Thyroid gland (tissue), 4 donors: ENCODE measurements around the gene SEMA4A. TPM values are rescaled to one million over a fixed set of nuclear protein-coding genes. Genes with fewer than 3 reads are reported as not detected.
"Not testable (repeated sequence)": the region's sequence is repeated elsewhere in the genome, so short reads cannot be mapped to it uniquely, and the experiment has no call there.

Experiments used
- DNase-seq, 2 donors: peaks; one replicate each; pipeline ENCODE4 v3.0.0-alpha.2; 2019
- H3K27ac ChIP-seq, 3 donors: fragments of 200-600 bp; sonication (generic); 1 replicate in 2 of 3; 2 replicates in 1 of 3; pipeline ENCODE4 v1.5.1; 2016 to 2019; ENCODE audit warnings: mild to moderate bottlenecking in 1 of 3, moderate library complexity in 1 of 3
- H3K27me3 ChIP-seq: fragments of 200-600 bp; sonication (generic); one replicate; pipeline ENCODE4 v1.5.1; 2019
- H3K36me3 ChIP-seq, 2 donors: fragments of 200-600 bp; sonication (generic); one replicate each; pipeline ENCODE4 v1.5.1; 2016 to 2019
- H3K4me1 ChIP-seq, 2 donors: fragments of 200-600 bp; sonication (generic); one replicate each; pipeline ENCODE4 v1.5.1; 2017 to 2019
- H3K4me3 ChIP-seq, 3 donors: fragments of 200-600 bp; sonication (generic); replicated peaks in 1 of 3; 1 replicate in 2 of 3; 2 replicates in 1 of 3; pipeline ENCODE4 v1.5.1; 2016; ENCODE audit warnings: mild to moderate bottlenecking in 1 of 3
- H3K9me3 ChIP-seq: fragments of 200-600 bp; sonication (generic); one replicate; pipeline ENCODE4 v1.5.1; 2017
- POLR2A ChIP-seq, 2 donors: fragments of 450-650 bp; IDR thresholded peaks; one replicate each; pipeline ENCODE4 v1.6.1; 2017; ENCODE audit warnings: antibody characterized with exemption in 2 of 2, mild to moderate bottlenecking in 2 of 2, moderate library complexity in 1 of 2
- WGBS, 2 donors: methylation state at CpG; one replicate each; pipeline ENCODE4 v1.1.5; 2017; 5-methylcytosine and 5-hydroxymethylcytosine counted together
- intact Hi-C: fragments of 100-400 bp; cut with DNase I; formaldehyde crosslinking; loops from one replicate; pipeline ENCODE4 v1.15.1; 2023
- total RNA-seq, 4 donors: library from RNA; depleted of rRNA; stranded (reverse); fragments of >200 nt; gene quantifications; one replicate each; pipeline ENCODE4 v1.2.3, GENCODE V29; 2016
- TF ChIP-seq, protein P1 (sequence below), 6 experiments: fragments of 200-600 bp in 3 of 6; fragments of 450-650 bp in 3 of 6; sonication (generic) in 3 of 6; IDR thresholded peaks; one replicate each; pipeline ENCODE4 v1.5.1; 2016 to 2019; ENCODE audit warnings: antibody characterized with exemption in 6 of 6, mild to moderate bottlenecking in 2 of 6, inconsistent platforms in 1 of 6, moderate library complexity in 1 of 6

SEMA4A gene
- total RNA-seq, 4 donors from 2014 or later: 21.5 to 50.8 (median 37.5) TPM

DNA sequence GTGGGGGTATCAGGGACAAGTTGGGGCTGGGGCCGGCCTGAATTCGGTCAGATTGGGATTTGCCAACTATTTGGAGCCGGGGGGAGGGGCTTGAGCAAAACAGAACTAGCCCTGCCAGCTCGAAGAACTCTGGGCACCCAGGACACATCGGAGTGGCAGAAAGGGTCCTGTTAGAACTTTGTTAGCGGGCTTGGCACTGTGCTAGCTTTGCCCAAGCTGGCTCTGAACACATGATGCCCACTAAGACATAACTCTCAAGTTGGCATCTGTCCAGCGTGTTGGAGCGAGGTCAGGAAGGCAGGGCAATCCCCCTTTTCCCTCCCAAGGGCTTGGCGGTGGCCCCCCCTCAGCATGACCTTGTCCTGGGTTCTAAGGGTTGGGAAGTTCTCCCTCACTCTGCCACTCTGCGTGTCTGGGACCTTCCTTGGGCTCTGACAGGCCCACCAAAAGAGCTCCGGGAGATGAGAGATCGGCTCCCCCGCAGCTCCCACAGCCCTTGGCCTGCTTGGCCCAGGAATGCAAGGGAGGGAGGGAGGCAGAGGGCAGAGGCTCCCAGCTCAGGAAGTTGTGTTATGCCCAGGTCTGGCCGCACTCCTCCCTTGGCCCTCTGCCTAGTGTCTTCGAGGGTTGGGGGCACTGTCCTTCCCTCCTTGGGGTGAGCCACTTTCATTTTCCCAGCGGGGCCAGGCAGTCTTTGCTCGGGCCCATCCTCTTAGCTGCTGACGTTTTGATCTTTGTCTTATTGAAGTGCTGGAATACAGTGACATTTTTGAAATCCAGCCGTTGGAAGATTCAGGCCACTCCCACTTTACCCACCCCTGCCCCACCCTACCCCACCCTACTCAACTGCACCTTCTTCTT is 37.6 kb upstream of the SEMA4A start:
- H3K4me1 ChIP-seq: peaks cover 42 to 78% of the 10 kb centered on the region in 2 donors
- intact Hi-C loops: no loop called here

GRCh38 chr1:156116731-156117130 is 36.7 kb upstream of the SEMA4A start:
- peaks cover 52 to 78% of the 10 kb centered on the region in 2 donors for H3K4me1 ChIP-seq
- WGBS, 2 donors: 65 to 72% methylated on average over 5 of the region's 5 CpGs
- DNase-seq, H3K27me3 ChIP-seq, H3K36me3 ChIP-seq, H3K9me3 ChIP-seq, intact Hi-C loops: not testable (repeated sequence)
- H3K4me3 ChIP-seq: peak overlapping the region in 2 of 3 donors; percentile 97 to 99
- H3K27ac ChIP-seq: peak overlapping the region; percentile 95 to 98 (median 98)

More for the DNA sequence above, 37.6 kb upstream of the SEMA4A start:
- peak; percentile 82 to 85 for DNase-seq
- H3K9me3 ChIP-seq: no peaks in the 10 kb centered on the region
- peak overlapping the region; percentile 94 to 99 (median 97) for H3K4me3 ChIP-seq
- H3K27me3 ChIP-seq: no peaks in the 10 kb centered on the region
- WGBS, 2 donors: 0 to 1% methylated on average over 14 to 18 of the region's 19 CpGs
- TF ChIP-seq, protein P1, sequence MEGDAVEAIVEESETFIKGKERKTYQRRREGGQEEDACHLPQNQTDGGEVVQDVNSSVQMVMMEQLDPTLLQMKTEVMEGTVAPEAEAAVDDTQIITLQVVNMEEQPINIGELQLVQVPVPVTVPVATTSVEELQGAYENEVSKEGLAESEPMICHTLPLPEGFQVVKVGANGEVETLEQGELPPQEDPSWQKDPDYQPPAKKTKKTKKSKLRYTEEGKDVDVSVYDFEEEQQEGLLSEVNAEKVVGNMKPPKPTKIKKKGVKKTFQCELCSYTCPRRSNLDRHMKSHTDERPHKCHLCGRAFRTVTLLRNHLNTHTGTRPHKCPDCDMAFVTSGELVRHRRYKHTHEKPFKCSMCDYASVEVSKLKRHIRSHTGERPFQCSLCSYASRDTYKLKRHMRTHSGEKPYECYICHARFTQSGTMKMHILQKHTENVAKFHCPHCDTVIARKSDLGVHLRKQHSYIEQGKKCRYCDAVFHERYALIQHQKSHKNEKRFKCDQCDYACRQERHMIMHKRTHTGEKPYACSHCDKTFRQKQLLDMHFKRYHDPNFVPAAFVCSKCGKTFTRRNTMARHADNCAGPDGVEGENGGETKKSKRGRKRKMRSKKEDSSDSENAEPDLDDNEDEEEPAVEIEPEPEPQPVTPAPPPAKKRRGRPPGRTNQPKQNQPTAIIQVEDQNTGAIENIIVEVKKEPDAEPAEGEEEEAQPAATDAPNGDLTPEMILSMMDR (IDR thresholded peaks at IDR 0.05): no peak
- peak in 1 of 2 donors; percentile 57 for TF ChIP-seq POLR2A (IDR thresholded peaks at IDR 0.05)
- peak overlapping the region; percentile 95 to 98 (median 98) for H3K27ac ChIP-seq
- H3K36me3 ChIP-seq: no peaks in the 10 kb centered on the region

GRCh38 chr1:156117414-156118176 is 35.8 kb upstream of the SEMA4A start:
- Histone ChIP-seq H3K27me3 (no peaks in the 10 kb centered on the region), H3K4me1 (peaks cover 60 to 78% of the 10 kb centered on the region in 2 donors), H3K9me3 (no peaks in the 10 kb centered on the region), H3K27ac (peak overlapping the region; percentile 95 to 98 (median 98)), H3K36me3 (no peaks in the 10 kb centered on the region), H3K4me3 (peak overlapping the region in 1 of 3 donors; percentile 97)
- intact Hi-C loops: no loop called here
- 52 to 59% methylated on average over 13 of the region's 13 CpGs for WGBS, 2 donors
- TF ChIP-seq, protein P1 (IDR thresholded peaks at IDR 0.05): no peak
- TF ChIP-seq POLR2A (IDR thresholded peaks at IDR 0.05): no peak
- DNase-seq: peak; percentile 38 to 45

GRCh38 chr1:156118177-156118868 is 35.1 kb upstream of the SEMA4A start:
- TF ChIP-seq POLR2A (IDR thresholded peaks at IDR 0.05): peak in 1 of 2 donors; percentile 82
- TF ChIP-seq, protein P1 (IDR thresholded peaks at IDR 0.05): no peak
- intact Hi-C loops: no loop called here
- 25 to 38% methylated on average over 8 of the region's 8 CpGs for WGBS, 2 donors
- DNase-seq: peak; percentile 81 to 86
- H3K36me3 ChIP-seq: no peaks in the 10 kb centered on the region
- no peaks in the 10 kb centered on the region for H3K27me3 ChIP-seq
- H3K27ac ChIP-seq: peak overlapping the region; percentile 95 to 98 (median 98)
- H3K4me1 ChIP-seq: peaks cover 67 to 82% of the 10 kb centered on the region in 2 donors
- H3K9me3 ChIP-seq: no peaks in the 10 kb centered on the region
- H3K4me3 ChIP-seq: peak overlapping the region in 1 of 3 donors; percentile 97
